Liver (tissue), 3 donors: ENCODE data around the gene GRIK1.

Experiments
- CTCF ChIP-seq: fragments of 150-350 bp; IDR thresholded peaks from 2 replicates; pipeline ENCODE4 v1.5.1; 2017; ENCODE audit warnings: improper control_type of control experiment, low read depth, low read length; ENCODE audit not compliant: missing input control
- EGR1 ChIP-seq, 2 donors: IDR thresholded peaks; 2 replicates each; pipeline ENCODE4 v1.6.1; 2016 to 2018; ENCODE audit warnings: antibody characterized with exemption in 2 of 2, low read depth in 2 of 2
- FOXA1 ChIP-seq: IDR thresholded peaks from 2 replicates; pipeline ENCODE4 v1.6.1; 2016; ENCODE audit warnings: antibody characterized with exemption
- GABPA ChIP-seq, 2 donors: IDR thresholded peaks in 1 of 2; conservative IDR thresholded peaks in 1 of 2; 2 replicates each; pipeline ENCODE4 v1.6.1; 2016; ENCODE audit warnings: antibody characterized with exemption in 2 of 2, mild to moderate bottlenecking in 1 of 2, moderate library complexity in 1 of 2
- JUND ChIP-seq, 2 donors: IDR thresholded peaks; 2 replicates each; pipeline ENCODE4 v1.6.1; 2016; ENCODE audit warnings: antibody characterized with exemption in 2 of 2
- MAX ChIP-seq: IDR thresholded peaks from 2 replicates; pipeline ENCODE4 v1.6.1; 2016; ENCODE audit warnings: antibody characterized with exemption
- NR2F2 ChIP-seq: IDR thresholded peaks from 2 replicates; pipeline ENCODE4 v1.6.1; 2016; ENCODE audit warnings: antibody characterized with exemption
- RAD21 ChIP-seq, 2 donors: IDR thresholded peaks; 2 replicates each; pipeline ENCODE4 v1.6.1; 2016; ENCODE audit warnings: antibody characterized with exemption in 2 of 2, mild to moderate bottlenecking in 2 of 2
- REST ChIP-seq: IDR thresholded peaks from 2 replicates; pipeline ENCODE4 v1.6.1; 2016; ENCODE audit warnings: antibody characterized with exemption, mild to moderate bottlenecking
- TAF1 ChIP-seq: conservative IDR thresholded peaks from 2 replicates; pipeline ENCODE4 v1.6.1; 2016; ENCODE audit warnings: antibody characterized with exemption, mild to moderate bottlenecking
- donor health status: healthy.
- donor health status: healthy.

- TF ChIP-seq REST = no peak
- no peak for TF ChIP-seq EGR1 (IDR thresholded peaks at IDR 0.05; ENCODE audit: low read depth in 2 of 2)
- TF ChIP-seq TAF1 = no peak
- TF ChIP-seq MAX = no peak
- no peak for TF ChIP-seq RAD21 (IDR thresholded peaks at IDR 0.05)
- no peak for TF ChIP-seq JUND (IDR thresholded peaks at IDR 0.05)
- no peak for TF ChIP-seq NR2F2
- TF ChIP-seq CTCF = no peak
- no peak for TF ChIP-seq FOXA1
- TF ChIP-seq GABPA (IDR thresholded peaks at IDR 0.05 in 1 of 2, conservative IDR thresholded peaks at IDR 0.05 in 1 of 2) = no peak
Measured at GRCh38 chr21:29647353-29647781, 292.4 kb downstream of the GRIK1 start.
